OCI-LY1 (cell line): ENCODE data around the gene CBLC.
A peak's percentile ranks its signal among the peaks of the same experiment; 100 is the strongest.

ENCODE experiments used
- H2AFZ ChIP-seq: fragments of 200-600 bp; sonication (generic), shearing (Covaris generic); 2 replicates; pipeline ENCODE4 v1.6.0; 2014; ENCODE audit warnings: antibody characterized with exemption, mild to moderate bottlenecking, low read length
- H3F3A ChIP-seq: fragments of 200-600 bp; sonication (generic), shearing (Covaris generic); 2 replicates; pipeline ENCODE4 v1.6.0; 2014; ENCODE audit warnings: mild to moderate bottlenecking, antibody characterized with exemption, low read length, moderate library complexity; ENCODE audit not compliant: insufficient read depth
- H3K27ac ChIP-seq: fragments of 200-600 bp; sonication (generic); 2 replicates; pipeline ENCODE4 v1.5.1; 2014; ENCODE audit warnings: low read length, mixed run types, mild to moderate bottlenecking, low read depth; ENCODE audit not compliant: poor library complexity, severe bottlenecking
- H3K27me3 ChIP-seq: fragments of 200-600 bp; sonication (generic); 2 replicates; pipeline ENCODE4 v1.6.0; 2014; ENCODE audit warnings: antibody characterized with exemption, mild to moderate bottlenecking, low read length, moderate library complexity; ENCODE audit not compliant: insufficient read depth
- H3K36me3 ChIP-seq: fragments of 200-600 bp; sonication (generic); 2 replicates; pipeline ENCODE4 v1.6.1; 2014; ENCODE audit warnings: mild to moderate bottlenecking, antibody characterized with exemption, low read length, moderate library complexity, mixed read lengths; ENCODE audit not compliant: insufficient read depth
- H3K4me1 ChIP-seq: fragments of 200-600 bp; sonication (generic); 2 replicates; pipeline ENCODE4 v1.5.1; 2014; ENCODE audit warnings: mild to moderate bottlenecking, low read length, moderate library complexity; ENCODE audit not compliant: insufficient read depth, severe bottlenecking
- H3K4me2 ChIP-seq: fragments of 200-600 bp; sonication (generic), shearing (Covaris generic); 2 replicates; pipeline ENCODE4 v1.6.1; 2014; ENCODE audit warnings: low read length
- H3K4me3 ChIP-seq: fragments of 200-600 bp; sonication (generic); 2 replicates; pipeline ENCODE4 v1.5.1; 2014; ENCODE audit warnings: low read length, low read depth, mild to moderate bottlenecking, mixed read lengths; ENCODE audit not compliant: poor library complexity, severe bottlenecking
- H3K79me2 ChIP-seq: fragments of 200-600 bp; shearing (Covaris generic); 2 replicates; pipeline ENCODE4 v1.6.1; 2016; ENCODE audit warnings: mixed run types, low read length, mixed read lengths; ENCODE audit not compliant: insufficient read depth
- H3K9ac ChIP-seq: fragments of 200-600 bp; sonication (generic), shearing (Covaris generic); 2 replicates; pipeline ENCODE4 v1.6.1; 2014; ENCODE audit warnings: mild to moderate bottlenecking, low read length, mixed read lengths
- H3K9me2 ChIP-seq: fragments of 200-600 bp; sonication (generic), shearing (Covaris generic); 2 replicates; pipeline ENCODE4 v1.6.1; 2014; ENCODE audit warnings: low read depth, mild to moderate bottlenecking, low read length, mixed read lengths
- H3K9me3 ChIP-seq: fragments of 200-600 bp; shearing (Covaris generic); 2 replicates; pipeline ENCODE4 v1.6.1; 2014; ENCODE audit warnings: low read length, mixed read lengths
- H4K20me1 ChIP-seq: fragments of 200-600 bp; sonication (generic), shearing (Covaris generic); 2 replicates; pipeline ENCODE4 v1.6.0; 2016; ENCODE audit warnings: mild to moderate bottlenecking, low read length; ENCODE audit not compliant: insufficient read depth
- CTCF ChIP-seq: fragments of 200-600 bp; sonication (generic), shearing (Covaris generic); IDR thresholded peaks from 2 replicates; pipeline ENCODE4 v1.5.1; 2017; ENCODE audit warnings: mild to moderate bottlenecking, antibody characterized with exemption, low read length, moderate library complexity, mixed read lengths
- EZH2 ChIP-seq: fragments of 200-600 bp; sonication (generic), shearing (Covaris generic); IDR thresholded peaks from 2 replicates; pipeline ENCODE4 v1.8.0; 2017; ENCODE audit warnings: borderline replicate concordance, mixed run types, mild to moderate bottlenecking, antibody characterized with exemption, low read length, moderate library complexity, mixed read lengths

Gene CBLC

GRCh38 chr19:44746616-44746945 is 31.1 kb upstream of the CBLC start:
- H3K79me2 ChIP-seq, result no peaks in the 10 kb centered on the region
- peaks cover 6% of the 10 kb centered on the region; the same call in 1 of the 2 replicates for H3K36me3 ChIP-seq
- TF ChIP-seq CTCF (no peak), EZH2 (no peak)
- no peaks in the 10 kb centered on the region; the same call in 1 of the 2 replicates for H3K27me3 ChIP-seq
- H3K27ac ChIP-seq, result no peak overlapping the region
- no peak overlapping the region for H2AFZ ChIP-seq
- no peak overlapping the region for H3K9ac ChIP-seq
- H3K4me3 ChIP-seq, result no peak overlapping the region
- no peaks in the 10 kb centered on the region for H3K9me3 ChIP-seq
- H3F3A ChIP-seq, result peaks cover under 1% of the 10 kb centered on the region; the same call in 1 of the 2 replicates
- H3K9me2 ChIP-seq, result no peaks in the 10 kb centered on the region
- H3K4me1 ChIP-seq, result peaks cover 40% of the 10 kb centered on the region
- H4K20me1 ChIP-seq, result no peaks in the 10 kb centered on the region
- H3K4me2 ChIP-seq, result no peak overlapping the region

- Histone ChIP-seq H2AFZ (no peak overlapping the region), H3K36me3 (peaks cover 6% of the 10 kb centered on the region; the same call in 1 of the 2 replicates), H3F3A (peaks cover 6% of the 10 kb centered on the region), H3K9me2 (no peaks in the 10 kb centered on the region), H3K9me3 (no peaks in the 10 kb centered on the region), H4K20me1 (no peaks in the 10 kb centered on the region), H3K27me3 (no peaks in the 10 kb centered on the region; the same call in 1 of the 2 replicates), H3K4me1 (peaks cover 46% of the 10 kb centered on the region), H3K4me2 (peak overlapping the region; percentile 80), H3K9ac (peak overlapping the region; percentile 65), H3K27ac (peak overlapping the region; percentile 86), H3K4me3 (peak overlapping the region; percentile 84), H3K79me2 (no peaks in the 10 kb centered on the region)
- TF ChIP-seq CTCF (no peak), EZH2 (no peak)
Measured at GRCh38 chr19:44746946-44747738, 30.5 kb upstream of the CBLC start.

- Histone ChIP-seq H4K20me1 (no peaks in the 10 kb centered on the region), H3K27ac (peak overlapping the region; percentile 86), H3F3A (peaks cover 11% of the 10 kb centered on the region), H2AFZ (no peak overlapping the region), H3K9me3 (no peaks in the 10 kb centered on the region), H3K9ac (peak overlapping the region; percentile 65), H3K27me3 (no peaks in the 10 kb centered on the region; the same call in 1 of the 2 replicates), H3K79me2 (no peaks in the 10 kb centered on the region), H3K4me1 (peaks cover 53% of the 10 kb centered on the region), H3K4me3 (peak overlapping the region; percentile 84), H3K36me3 (peaks cover 6% of the 10 kb centered on the region; the same call in 1 of the 2 replicates), H3K9me2 (no peaks in the 10 kb centered on the region), H3K4me2 (peak overlapping the region; percentile 80)
- TF ChIP-seq EZH2 (no peak), CTCF (no peak)
Measured at GRCh38 chr19:44747739-44748425, 29.8 kb upstream of the CBLC start.
